GM12875 (cell line): Measurements from ENCODE around the gene CSTF1.

ENCODE experiments used
- H3K4me3 ChIP-seq: one replicate; pipeline ENCODE4 v1.5.1; 2011; ENCODE audit warnings: low read depth, low read length, control low read depth
- TF ChIP-seq, protein P1 (sequence below): IDR thresholded peaks from 2 replicates; pipeline ENCODE4 v1.5.1; 2011; ENCODE audit warnings: low read depth, mild to moderate bottlenecking, control low read depth, inconsistent platforms, low read length, moderate library complexity, borderline replicate concordance; ENCODE audit not compliant: insufficient read depth

CSTF1 gene

DNA sequence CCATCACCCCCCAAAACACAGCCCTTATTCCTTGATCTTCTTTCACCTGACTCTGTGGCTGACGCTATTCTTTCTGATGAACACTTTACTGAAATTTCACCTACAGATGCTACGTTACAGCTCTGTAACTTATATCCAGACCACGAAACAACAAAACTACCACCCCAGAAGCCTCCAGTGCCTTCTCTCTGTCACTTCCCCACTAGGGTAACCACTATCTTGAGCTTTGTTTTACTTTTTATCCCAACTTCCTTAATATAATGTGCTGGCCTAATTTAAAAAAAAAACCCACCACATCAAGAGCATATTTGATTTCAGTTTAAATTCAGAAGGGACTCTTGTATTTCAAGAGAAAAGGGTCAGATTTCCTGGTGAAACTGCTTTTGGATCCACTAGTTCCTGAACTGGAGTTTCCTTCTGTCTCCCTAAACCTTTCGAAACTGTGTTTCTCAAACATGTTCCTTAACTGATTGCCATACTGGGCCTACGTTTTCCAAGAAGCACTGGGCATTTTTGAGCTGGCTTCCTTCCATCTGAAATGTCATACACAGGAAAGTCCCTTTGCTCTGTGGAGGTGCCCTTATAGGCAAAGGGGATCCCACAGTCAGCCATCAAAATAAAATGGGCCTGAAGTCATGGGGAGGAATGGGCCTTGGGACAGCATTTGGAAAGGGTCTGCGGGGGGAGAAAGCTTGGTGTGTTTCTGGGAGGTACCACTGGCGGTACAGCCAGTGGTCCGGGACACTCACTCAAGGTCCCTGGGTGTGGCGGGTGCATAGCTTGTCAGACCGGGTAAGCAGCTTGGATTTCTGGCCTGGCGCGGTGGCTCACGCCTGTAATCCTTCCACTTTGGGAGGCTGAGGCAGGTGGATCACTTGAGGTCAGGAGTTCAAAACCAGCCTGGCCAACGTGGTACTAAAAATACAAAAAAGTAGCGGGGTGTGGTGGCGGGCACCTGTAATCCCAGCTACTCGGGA, 50.2 kb downstream of the CSTF1 start:
- TF ChIP-seq, protein P1, sequence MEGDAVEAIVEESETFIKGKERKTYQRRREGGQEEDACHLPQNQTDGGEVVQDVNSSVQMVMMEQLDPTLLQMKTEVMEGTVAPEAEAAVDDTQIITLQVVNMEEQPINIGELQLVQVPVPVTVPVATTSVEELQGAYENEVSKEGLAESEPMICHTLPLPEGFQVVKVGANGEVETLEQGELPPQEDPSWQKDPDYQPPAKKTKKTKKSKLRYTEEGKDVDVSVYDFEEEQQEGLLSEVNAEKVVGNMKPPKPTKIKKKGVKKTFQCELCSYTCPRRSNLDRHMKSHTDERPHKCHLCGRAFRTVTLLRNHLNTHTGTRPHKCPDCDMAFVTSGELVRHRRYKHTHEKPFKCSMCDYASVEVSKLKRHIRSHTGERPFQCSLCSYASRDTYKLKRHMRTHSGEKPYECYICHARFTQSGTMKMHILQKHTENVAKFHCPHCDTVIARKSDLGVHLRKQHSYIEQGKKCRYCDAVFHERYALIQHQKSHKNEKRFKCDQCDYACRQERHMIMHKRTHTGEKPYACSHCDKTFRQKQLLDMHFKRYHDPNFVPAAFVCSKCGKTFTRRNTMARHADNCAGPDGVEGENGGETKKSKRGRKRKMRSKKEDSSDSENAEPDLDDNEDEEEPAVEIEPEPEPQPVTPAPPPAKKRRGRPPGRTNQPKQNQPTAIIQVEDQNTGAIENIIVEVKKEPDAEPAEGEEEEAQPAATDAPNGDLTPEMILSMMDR: no peak
- no peak overlapping the region for H3K4me3 ChIP-seq

DNA sequence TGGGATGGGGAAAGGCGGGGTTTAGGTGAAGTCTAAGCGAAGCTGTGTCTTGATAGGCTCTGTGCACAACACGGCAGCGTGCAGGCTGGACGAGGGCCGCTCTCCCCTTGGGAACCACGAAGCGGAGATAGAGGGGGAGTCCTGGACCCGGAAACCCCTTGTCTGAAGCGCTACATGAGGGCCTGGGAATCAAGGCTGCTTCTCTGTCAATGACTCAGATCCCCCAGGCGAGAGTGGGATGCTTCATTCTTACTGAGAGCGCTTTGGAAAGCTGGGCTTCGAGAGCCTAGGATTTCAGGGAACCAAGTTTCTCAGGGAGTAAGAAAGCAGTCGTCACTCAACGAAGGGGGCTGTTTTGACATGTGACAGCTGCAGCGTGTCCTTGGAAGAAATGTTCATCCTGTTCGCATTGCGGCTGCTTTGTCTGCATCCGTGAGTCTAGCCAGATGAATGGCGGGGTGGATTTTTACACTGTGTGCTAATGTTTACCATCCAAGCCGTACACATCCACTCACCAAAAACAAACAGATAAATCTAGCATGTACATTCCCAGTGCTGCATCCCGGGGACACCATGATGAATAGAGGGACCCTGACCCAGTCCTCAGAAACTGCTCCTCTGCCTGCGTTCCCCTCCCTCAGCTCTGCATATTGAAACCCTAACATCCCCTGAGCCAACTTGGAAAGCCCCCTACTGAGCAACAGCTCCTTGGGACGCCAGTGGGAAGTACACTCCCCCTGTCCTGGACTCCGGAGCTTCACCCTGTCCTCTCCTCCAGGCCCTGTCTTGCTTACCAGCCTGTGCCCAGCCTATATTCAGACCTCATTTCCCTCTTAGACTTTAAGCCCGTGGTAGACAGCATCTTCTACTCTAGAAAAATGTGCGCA, 51.5 kb downstream of the CSTF1 start:
- no peak overlapping the region for H3K4me3 ChIP-seq
- TF ChIP-seq, protein P1: no peak

DNA sequence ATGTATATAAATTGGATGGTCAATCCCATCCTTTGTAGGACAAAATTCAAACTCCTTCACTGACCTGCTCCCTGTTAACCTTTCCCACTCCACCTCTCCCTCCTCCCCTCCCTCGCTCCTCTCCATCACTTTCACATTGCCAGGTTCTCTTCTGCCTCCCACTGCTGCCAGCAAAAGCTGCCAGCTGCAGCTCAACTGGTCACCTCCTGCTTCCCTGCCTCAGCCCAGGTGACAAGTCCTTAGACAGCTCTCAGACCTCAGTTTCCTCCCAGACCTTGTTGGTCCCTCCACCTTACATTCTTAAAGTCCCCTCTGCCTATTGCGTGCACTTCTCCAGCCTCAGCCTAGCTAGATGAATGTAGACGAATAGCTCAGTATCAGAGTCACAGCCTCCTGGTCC, 52.7 kb downstream of the CSTF1 start:
- TF ChIP-seq, protein P1: no peak
- no peak overlapping the region for H3K4me3 ChIP-seq

- H3K4me3 ChIP-seq: no peak overlapping the region
- TF ChIP-seq, protein P1: no peak
These were observed 53.1 kb downstream of the CSTF1 start for GRCh38 chr20:56445540-56445939.

GRCh38 chr20:56447227-56447626, 54.8 kb downstream of the CSTF1 start:
- H3K4me3 ChIP-seq: no peak overlapping the region
- TF ChIP-seq, protein P1: no peak

GRCh38 chr20:56449459-56449858, 57.0 kb downstream of the CSTF1 start:
- TF ChIP-seq, protein P1: no peak

More at GRCh38 chr20:56449459-56449858, 57.0 kb downstream of the CSTF1 start:
- no peak overlapping the region for H3K4me3 ChIP-seq
